GM18858 (cell line): ENCODE data around the gene GSE1.

Experiments used
- ATAC-seq: cut with Tn5 transposase; IDR thresholded peaks from one replicate; pipeline ENCODE4 v1.9.1; 2021; ENCODE audit not compliant: unreplicated experiment

Gene GSE1

DNA sequence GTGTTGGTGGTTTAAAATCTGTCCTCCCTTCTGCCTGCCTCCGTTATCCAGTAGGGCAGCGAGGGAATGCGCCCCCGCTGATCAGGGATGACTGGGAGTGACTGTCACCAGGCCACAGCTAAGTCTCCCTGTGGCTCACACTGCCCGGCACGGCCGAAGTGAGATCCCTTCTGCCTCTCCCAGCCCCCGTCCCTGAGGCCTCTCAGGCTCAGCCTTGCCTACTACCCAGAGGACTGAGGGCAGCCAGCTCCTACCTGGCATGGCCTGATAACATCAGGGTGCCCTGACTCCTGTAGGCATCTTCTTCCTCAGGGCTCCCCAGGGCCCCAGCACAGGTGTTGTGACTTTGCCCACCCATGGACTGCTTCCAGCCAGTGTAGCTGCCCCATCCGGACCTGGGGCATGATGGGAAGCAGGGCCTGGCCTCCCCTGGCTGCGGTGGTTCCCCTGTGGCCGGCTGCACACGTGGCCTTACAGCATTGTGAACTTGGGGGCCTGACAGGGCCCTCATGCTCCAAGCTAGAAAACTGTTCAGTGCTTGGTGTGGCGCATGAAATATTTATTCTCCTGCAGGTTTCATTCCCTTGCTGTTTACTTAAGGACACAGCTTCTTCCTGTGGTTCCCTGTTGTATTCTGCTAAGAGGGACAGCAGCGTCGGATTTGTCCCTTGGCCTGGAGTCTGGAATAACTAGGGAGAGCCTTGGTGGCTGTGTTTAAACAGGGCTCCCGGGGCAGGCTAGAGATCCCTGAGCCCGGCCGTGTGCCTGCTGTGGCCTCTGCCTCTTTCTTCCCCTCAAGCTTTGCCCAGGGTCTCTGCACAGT lies 45.6 kb downstream of the GSE1 start:
- ATAC-seq, result no peak

GRCh38 chr16:85659336-85659735 lies 46.2 kb downstream of the GSE1 start:
- no peak for ATAC-seq

DNA sequence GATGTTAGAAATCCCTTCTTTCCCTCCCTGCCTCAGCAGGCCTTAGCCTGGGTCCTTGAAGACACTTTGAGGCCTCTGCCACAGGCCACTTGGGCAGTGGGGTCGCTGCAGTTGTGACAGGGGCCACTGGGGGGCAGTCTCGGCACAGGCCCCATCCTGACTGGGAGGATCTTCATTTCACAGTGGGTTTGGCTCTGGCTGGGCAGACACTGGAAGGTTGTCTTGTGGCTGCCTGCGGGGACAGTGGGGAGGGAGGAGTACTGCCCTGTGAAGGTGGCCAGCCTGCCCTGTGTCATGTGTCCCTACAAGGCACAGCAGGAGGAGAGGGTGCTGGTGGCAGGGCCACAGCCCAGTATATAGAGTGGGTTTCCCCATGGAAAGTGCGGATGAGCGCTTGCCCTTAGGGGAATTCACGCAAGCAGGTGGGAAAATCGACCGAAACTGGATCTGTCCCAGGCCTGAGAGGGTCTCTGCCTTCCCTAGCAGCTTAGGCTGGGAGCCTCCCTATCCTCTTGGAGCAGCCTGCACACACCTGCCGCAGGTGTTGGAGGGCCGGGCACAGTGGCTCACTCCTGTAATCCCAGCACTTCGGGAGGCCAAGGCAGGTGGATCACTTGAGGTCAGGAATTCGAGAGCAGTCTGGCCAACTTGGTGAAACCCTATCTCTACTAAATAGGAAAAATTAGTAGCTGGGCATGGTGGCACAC lies 46.8 kb downstream of the GSE1 start:
- ATAC-seq, result no peak

DNA sequence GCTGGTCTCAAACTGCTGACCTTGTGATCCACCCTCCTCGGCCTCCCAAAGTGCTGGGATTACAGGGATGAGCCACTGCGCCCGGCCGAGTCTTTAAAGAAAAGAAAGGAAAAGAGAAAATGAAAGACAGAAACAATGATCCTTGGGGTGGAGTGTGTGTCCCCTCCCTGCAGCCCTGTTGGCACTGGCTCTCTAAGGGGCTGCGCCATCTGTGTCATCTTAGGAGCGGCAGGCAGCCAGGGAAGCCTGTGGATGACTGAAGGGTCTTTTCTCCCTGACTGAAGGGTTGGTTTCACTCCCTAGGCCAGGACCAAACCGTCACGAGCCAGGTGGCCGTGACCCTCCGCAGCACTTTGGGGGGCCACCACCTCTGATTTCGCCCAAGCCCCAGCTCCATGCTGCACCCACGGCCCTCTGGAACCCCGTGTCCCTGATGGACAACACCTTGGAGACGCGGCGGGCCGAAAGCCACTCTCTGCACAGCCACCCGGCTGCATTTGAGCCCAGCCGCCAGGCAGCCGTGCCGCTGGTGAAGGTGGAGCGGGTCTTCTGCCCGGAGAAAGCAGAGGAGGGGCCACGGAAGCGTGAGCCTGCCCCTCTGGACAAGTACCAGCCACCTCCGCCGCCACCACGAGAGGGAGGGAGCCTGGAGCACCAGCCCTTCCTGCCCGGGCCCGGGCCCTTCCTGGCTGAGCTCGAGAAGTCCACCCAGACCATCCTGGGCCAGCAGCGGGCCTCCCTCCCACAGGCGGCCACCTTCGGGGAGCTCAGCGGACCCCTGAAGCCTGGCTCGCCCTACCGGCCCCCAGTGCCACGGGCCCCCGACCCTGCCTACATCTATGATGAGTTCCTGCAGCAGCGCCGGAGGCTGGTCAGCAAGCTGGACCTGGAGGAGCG lies 48.0 kb downstream of the GSE1 start:
- no peak for ATAC-seq

GRCh38 chr16:85661740-85662481 lies 48.8 kb downstream of the GSE1 start:
- ATAC-seq, result no peak

DNA sequence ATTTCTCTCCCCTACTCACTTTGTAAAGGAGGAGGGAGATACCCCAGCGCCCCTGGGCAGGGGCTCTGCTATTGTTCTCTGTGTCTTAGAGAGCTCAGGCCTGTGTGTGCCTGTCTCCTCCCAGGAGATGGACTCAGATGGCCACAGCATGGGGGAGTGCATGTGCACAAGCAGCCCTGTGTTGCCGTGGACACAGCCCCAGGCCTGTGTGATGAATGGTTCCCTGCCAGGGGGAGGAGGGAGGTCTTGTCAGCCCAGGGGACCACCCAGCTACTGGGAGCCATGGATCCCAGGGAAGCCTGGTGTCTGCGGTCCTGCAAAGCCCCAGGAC lies 49.3 kb downstream of the GSE1 start:
- no peak for ATAC-seq

DNA sequence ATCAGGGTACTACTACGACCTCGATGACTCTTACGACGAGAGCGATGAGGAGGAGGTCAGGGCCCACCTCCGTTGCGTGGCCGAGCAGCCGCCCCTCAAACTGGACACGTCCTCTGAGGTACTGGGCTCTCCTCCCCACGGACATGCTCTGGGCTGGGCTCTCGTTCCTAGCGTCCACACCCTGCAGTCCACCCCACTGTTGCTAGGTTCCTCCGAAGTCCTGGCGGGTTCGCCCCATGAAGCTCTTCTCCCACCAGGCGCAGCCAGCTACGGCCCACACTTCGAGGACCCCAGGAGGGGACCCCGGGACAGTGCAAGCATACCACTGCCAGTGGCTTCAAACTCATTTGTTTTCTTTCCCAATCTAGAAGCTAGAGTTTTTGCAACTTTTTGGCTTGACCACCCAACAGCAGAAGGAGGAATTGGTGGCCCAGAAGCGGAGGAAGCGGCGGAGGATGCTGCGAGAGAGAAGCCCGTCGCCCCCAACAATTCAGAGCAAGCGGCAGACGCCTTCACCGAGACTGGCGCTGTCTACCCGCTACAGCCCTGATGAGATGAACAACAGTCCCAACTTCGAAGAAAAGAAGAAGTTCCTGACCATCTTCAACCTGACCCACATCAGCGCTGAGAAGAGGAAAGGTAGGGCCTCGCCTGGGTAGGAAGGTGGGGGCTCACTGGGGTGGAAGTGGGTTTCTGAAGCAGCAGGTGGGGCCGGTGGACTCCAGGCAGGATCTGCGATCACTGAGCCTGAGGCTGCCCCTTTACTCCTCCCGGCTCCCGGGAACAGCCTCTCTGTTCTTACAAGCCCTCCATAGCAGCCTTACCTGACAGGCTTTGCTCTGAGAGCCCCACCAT lies 50.1 kb downstream of the GSE1 start:
- ATAC-seq, result no peak

- ATAC-seq, result no peak
Observed at GRCh38 chr16:85663891-85664321, 50.8 kb downstream of the GSE1 start.

- ATAC-seq, result no peak
Observed at GRCh38 chr16:85664580-85665372, 51.7 kb downstream of the GSE1 start.

- ATAC-seq, result no peak
Observed at GRCh38 chr16:85665373-85665740, 52.2 kb downstream of the GSE1 start.

GRCh38 chr16:85665929-85666328 lies 52.8 kb downstream of the GSE1 start:
- no peak for ATAC-seq

DNA sequence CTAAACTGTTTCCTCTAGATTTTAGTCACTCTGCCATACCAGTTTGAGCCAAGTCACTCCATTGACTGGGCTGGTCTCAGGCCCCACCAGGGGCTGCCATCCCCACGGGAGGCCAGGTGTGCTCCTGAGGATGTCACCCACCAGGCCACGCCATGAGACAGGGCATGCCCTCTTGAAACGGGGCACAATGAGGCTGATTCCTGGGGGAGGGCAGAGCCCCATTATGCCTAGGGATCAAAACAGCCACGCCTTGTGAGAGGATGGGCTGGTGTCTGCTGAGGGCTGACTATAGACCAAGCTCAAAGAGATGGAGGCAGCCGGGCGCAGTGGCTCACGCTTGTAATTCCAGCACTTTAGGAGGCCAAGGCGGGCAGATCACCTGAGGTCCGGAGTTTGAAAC lies 54.1 kb downstream of the GSE1 start:
- no peak for ATAC-seq

DNA sequence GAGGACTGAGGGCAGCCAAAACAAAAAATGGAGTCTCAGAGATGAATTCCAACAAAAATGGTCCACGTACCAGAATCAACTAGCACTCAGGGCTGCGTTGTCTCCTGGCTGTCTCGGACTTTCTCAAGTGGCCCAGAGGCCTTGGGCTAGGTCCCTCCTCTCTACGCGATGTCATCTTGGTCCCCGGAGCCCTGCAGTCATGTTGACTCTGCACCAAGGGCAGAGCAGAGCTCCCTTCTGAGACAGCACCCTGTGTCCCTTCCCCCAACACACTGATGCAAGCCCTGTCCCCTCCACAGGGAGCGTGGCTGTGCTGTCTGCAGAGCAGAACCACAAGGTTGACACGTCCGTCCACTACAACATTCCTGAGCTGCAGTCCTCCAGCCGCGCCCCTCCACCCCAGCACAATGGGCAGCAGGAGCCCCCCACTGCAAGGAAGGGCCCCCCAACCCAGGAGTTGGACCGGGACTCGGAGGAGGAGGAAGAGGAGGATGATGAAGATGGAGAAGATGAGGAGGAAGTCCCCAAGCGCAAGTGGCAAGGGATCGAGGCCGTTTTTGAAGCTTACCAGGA lies 54.8 kb downstream of the GSE1 start:
- ATAC-seq, result no peak

DNA sequence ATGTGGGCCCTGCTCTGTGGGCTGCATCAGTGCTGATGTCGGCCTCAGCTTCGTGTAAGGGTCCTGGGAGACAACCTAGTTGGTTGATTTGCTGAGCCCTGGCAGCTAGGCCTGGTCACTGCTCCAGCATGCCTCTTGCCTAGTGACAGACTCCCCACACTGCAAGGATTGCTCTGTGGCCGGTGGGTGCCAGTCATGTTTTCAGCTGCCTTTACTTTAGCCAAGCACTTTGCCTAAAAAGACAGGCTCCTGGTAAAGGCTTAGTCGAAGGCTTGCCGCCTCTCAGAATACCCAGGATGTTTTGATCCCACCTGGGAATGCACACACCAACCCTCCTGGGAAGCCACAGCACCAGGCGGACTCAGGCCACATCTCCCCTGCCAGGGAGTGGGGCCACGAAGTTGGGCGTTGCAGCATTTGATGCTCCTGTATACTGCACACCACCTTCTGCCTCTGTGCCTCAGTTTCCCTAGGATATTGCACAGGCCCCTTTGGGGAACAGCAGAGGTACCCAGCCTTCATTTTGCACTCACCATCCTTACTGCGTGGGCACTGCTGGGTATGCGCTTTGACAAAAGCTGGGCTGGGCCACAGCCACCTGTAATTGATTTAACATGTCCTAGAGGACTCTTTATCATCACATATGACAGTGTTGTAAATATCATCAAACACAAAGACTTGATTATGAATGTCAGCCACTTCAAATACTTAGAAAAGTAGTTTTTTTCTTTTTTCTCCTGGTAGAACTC lies 55.7 kb downstream of the GSE1 start:
- no peak for ATAC-seq

- ATAC-seq, result no peak
Observed at GRCh38 chr16:85670840-85671239, 57.7 kb downstream of the GSE1 start.

DNA sequence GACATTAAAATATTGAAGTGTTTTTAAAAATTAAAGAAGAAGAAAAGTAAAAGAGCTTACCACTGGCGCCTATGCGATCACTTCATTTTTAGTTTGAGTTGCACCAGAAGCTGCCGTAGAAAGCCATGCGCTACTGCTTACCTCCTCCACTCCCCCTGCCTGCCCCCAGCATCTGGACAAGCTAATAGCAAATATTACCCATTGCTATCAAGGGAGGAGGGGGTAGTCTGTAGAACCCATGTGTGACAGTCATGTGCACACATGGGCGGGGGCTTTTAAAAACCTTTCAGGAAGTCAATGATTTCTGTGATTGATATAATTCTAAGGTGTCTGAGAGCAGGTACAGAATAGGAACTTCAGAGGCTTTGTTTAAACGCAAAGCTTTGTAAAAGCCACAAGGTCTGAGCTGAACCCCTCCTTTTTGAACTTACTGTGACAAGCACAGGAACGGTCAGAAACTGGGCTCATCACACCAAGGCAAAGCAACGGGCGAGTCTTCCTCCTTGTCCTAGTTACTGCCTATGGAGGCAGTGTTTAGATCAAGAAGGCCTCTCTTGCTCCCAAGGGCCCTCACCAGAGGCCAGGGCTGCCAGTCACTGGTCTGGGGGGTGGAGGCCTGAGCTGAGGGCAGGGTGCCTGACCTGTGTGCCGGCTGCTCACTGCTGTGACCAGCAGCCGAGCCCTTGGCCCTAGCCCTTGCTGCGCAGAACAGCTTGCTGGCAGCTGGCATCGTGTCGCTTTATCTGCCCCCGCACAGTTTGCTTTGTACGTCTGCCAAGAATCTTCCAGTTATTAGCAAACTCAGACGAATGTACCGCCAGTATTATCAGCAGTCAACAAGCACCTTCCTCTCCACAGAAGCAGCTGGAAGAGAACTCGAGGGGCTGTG lies 60.7 kb downstream of the GSE1 start:
- ATAC-seq, result no peak

DNA sequence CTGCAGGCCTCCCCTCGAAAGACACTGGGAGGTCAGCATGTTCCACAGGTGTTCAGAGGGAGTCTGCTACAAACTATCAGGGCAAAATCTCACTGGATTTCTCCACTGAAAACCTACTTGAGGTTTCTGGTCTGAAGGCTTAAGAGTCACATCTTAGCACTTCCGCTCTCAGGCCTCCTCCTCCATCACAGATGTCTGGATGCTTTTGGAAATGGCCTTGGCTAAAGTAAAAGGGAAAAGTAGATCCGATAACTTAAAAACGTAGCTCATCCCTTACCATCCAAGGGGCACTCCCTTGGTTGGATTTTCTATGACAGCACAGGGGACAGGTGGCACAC lies 61.3 kb downstream of the GSE1 start:
- no peak for ATAC-seq
